HG02970 (cell line): ENCODE results near the gene NLGN1.
"Not testable (repeated sequence)": the region's sequence is repeated elsewhere in the genome, so short reads cannot be mapped to it uniquely, and the experiment has no call there.

Experiments used
- ATAC-seq: cut with Tn5 transposase; IDR thresholded peaks from one replicate; pipeline ENCODE4 v1.9.1; 2021; ENCODE audit warnings: mild to moderate bottlenecking, moderate library complexity, moderate number of reproducible peaks; ENCODE audit not compliant: unreplicated experiment, low FRiP score

NLGN1 gene

GRCh38 chr3:173552526-173552925 lies 155.0 kb downstream of the NLGN1 start:
- ATAC-seq: no peak

GRCh38 chr3:173553635-173554280 lies 156.2 kb downstream of the NLGN1 start:
- ATAC-seq: no peak

- ATAC-seq: no peak
Measured at GRCh38 chr3:173556546-173556945, 159.0 kb downstream of the NLGN1 start.

GRCh38 chr3:173567997-173568396 lies 170.5 kb downstream of the NLGN1 start:
- ATAC-seq: no peak

GRCh38 chr3:173568623-173569022 lies 171.1 kb downstream of the NLGN1 start:
- ATAC-seq: no peak

GRCh38 chr3:173583496-173583895 lies 186.0 kb downstream of the NLGN1 start:
- ATAC-seq: no peak

- no peak for ATAC-seq
Measured at GRCh38 chr3:173584093-173584837, 186.7 kb downstream of the NLGN1 start.

GRCh38 chr3:173584838-173585831 lies 187.6 kb downstream of the NLGN1 start:
- ATAC-seq: no peak

- no peak for ATAC-seq
Measured at GRCh38 chr3:173586166-173586565, 188.6 kb downstream of the NLGN1 start.

GRCh38 chr3:173587055-173587454 lies 189.5 kb downstream of the NLGN1 start:
- ATAC-seq: no peak

GRCh38 chr3:173588556-173588955 lies 191.0 kb downstream of the NLGN1 start:
- ATAC-seq: no peak

- ATAC-seq: no peak
Measured at GRCh38 chr3:173589116-173589515, 191.6 kb downstream of the NLGN1 start.

- no peak for ATAC-seq
Measured at GRCh38 chr3:173591401-173591800, 193.9 kb downstream of the NLGN1 start.

GRCh38 chr3:173594881-173595280 lies 197.3 kb downstream of the NLGN1 start:
- ATAC-seq: not testable (repeated sequence)

- ATAC-seq: no peak
Measured at GRCh38 chr3:173599673-173600072, 202.1 kb downstream of the NLGN1 start.

GRCh38 chr3:173614522-173614921 lies 217.0 kb downstream of the NLGN1 start:
- no peak for ATAC-seq

- no peak for ATAC-seq
Measured at GRCh38 chr3:173615661-173616060, 218.1 kb downstream of the NLGN1 start.

GRCh38 chr3:173617490-173617889 lies 219.9 kb downstream of the NLGN1 start:
- no peak for ATAC-seq

GRCh38 chr3:173618148-173618547 lies 220.6 kb downstream of the NLGN1 start:
- ATAC-seq: no peak

- no peak for ATAC-seq
Measured at GRCh38 chr3:173618703-173619102, 221.2 kb downstream of the NLGN1 start.

GRCh38 chr3:173622166-173622565 lies 224.6 kb downstream of the NLGN1 start:
- ATAC-seq: no peak
